ENCODE data around the gene GALNT10. TPM values are rescaled to one million over a fixed set of nuclear protein-coding genes. Genes with fewer than 3 reads are reported as not detected.

The GALNT10 gene
- total and polyA plus RNA-seq, 9 of the 15 experiments (the other 6 are each of a cell fraction or from before 2014, with no cell fraction given), result 4.6 to 37.1 (median 13.3) TPM

DNA sequence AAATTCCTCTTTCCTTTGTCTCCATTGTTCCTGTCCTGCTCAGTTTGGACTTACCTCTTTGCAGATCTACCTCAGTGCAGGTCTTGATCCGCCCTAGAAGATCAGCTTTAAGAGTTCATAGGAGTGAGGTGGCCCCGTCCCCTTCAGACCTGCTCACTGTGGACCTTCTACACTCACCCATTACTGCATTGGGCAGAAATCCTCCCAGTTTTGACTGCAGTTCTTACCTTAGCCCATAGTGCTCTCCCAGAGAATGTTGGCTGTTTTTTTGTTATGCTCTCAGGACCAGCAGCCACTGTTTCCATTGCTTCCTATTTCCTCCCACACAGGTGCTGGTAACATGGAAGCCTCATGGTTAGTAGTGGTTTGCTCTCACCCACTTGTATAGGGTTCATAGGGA, 63.3 kb downstream of the GALNT10 start:
- ChIA-PET POLR2A (no interaction called here), CTCF (ENCODE audit: low intra/inter-chr PET ratio) (no interaction called here)
- H3K36me3 ChIP-seq (ENCODE audit: control insufficient read depth, insufficient read depth, low read length), result no peaks in the 10 kb centered on the region
- H3K4me3 ChIP-seq, result no peak overlapping the region
- no TSS peak for BruUV-seq (replicated peaks)
- H3K79me2 ChIP-seq (ENCODE audit: control insufficient read depth, insufficient read depth, low read length), result no peaks in the 10 kb centered on the region
- H3K9ac ChIP-seq (ENCODE audit: insufficient read depth in 1 of 2, low read depth in 2 of 2, low read length in 2 of 2), result no peak overlapping the region
- no peak overlapping the region for H3K27ac ChIP-seq (ENCODE audit: extremely low read depth, low read depth, low read length)
- no peaks in the 10 kb centered on the region for H4K20me1 ChIP-seq (replicated peaks; ENCODE audit: control insufficient read depth, insufficient read depth, low read length)
- DNase-seq (ENCODE audit: extremely low read depth in 1 of 4, low spot score in 3 of 4), result no peak
- H2AFZ ChIP-seq (ENCODE audit: low read depth, low read length), result no peak overlapping the region
- H3K4me2 ChIP-seq (ENCODE audit: insufficient read depth, low read length), result no peak overlapping the region
- in situ Hi-C loops (cut with MboI), result no loop called here
- ATAC-seq, result peak; percentile 63
- no peak for TF ChIP-seq ZNF764 (CRISPR knock-in tag; IDR thresholded peaks at IDR 0.05; ENCODE audit: low read depth)
- TF ChIP-seq BACH1 (tag; IDR thresholded peaks at IDR 0.05), result no peak
- TF ChIP-seq ZNF644 (tag; IDR thresholded peaks at IDR 0.05; ENCODE audit: low read depth), result no peak
- TF ChIP-seq, protein P1, sequence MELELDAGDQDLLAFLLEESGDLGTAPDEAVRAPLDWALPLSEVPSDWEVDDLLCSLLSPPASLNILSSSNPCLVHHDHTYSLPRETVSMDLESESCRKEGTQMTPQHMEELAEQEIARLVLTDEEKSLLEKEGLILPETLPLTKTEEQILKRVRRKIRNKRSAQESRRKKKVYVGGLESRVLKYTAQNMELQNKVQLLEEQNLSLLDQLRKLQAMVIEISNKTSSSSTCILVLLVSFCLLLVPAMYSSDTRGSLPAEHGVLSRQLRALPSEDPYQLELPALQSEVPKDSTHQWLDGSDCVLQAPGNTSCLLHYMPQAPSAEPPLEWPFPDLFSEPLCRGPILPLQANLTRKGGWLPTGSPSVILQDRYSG (tag; conservative IDR thresholded peaks at IDR 0.05; ENCODE audit: low read depth), result no peak
- TF ChIP-seq SMAD2 (IDR thresholded peaks at IDR 0.05; ENCODE audit: low read depth, low read length), result no peak
- TF ChIP-seq, protein P2, sequence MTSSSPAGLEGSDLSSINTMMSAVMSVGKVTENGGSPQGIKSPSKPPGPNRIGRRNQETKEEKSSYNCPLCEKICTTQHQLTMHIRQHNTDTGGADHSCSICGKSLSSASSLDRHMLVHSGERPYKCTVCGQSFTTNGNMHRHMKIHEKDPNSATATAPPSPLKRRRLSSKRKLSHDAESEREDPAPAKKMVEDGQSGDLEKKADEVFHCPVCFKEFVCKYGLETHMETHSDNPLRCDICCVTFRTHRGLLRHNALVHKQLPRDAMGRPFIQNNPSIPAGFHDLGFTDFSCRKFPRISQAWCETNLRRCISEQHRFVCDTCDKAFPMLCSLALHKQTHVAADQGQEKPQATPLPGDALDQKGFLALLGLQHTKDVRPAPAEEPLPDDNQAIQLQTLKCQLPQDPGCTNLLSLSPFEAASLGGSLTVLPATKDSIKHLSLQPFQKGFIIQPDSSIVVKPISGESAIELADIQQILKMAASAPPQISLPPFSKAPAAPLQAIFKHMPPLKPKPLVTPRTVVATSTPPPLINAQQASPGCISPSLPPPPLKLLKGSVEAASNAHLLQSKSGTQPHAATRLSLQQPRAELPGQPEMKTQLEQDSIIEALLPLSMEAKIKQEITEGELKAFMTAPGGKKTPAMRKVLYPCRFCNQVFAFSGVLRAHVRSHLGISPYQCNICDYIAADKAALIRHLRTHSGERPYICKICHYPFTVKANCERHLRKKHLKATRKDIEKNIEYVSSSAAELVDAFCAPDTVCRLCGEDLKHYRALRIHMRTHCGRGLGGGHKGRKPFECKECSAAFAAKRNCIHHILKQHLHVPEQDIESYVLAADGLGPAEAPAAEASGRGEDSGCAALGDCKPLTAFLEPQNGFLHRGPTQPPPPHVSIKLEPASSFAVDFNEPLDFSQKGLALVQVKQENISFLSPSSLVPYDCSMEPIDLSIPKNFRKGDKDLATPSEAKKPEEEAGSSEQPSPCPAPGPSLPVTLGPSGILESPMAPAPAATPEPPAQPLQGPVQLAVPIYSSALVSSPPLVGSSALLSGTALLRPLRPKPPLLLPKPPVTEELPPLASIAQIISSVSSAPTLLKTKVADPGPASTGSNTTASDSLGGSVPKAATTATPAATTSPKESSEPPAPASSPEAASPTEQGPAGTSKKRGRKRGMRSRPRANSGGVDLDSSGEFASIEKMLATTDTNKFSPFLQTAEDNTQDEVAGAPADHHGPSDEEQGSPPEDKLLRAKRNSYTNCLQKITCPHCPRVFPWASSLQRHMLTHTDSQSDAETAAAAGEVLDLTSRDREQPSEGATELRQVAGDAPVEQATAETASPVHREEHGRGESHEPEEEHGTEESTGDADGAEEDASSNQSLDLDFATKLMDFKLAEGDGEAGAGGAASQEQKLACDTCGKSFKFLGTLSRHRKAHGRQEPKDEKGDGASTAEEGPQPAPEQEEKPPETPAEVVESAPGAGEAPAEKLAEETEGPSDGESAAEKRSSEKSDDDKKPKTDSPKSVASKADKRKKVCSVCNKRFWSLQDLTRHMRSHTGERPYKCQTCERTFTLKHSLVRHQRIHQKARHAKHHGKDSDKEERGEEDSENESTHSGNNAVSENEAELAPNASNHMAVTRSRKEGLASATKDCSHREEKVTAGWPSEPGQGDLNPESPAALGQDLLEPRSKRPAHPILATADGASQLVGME (CRISPR knock-in tag; IDR thresholded peaks at IDR 0.05), result no peak
- TF ChIP-seq TAF7 (tag; IDR thresholded peaks at IDR 0.05), result no peak
- no peak for TF ChIP-seq SMARCA4 (IDR thresholded peaks at IDR 0.05)
- TF ChIP-seq SMARCA5 (IDR thresholded peaks at IDR 0.05), result no peak
- TF ChIP-seq, protein P3, sequence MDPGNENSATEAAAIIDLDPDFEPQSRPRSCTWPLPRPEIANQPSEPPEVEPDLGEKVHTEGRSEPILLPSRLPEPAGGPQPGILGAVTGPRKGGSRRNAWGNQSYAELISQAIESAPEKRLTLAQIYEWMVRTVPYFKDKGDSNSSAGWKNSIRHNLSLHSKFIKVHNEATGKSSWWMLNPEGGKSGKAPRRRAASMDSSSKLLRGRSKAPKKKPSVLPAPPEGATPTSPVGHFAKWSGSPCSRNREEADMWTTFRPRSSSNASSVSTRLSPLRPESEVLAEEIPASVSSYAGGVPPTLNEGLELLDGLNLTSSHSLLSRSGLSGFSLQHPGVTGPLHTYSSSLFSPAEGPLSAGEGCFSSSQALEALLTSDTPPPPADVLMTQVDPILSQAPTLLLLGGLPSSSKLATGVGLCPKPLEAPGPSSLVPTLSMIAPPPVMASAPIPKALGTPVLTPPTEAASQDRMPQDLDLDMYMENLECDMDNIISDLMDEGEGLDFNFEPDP (CRISPR knock-in tag; IDR thresholded peaks at IDR 0.05), result no peak
- TF ChIP-seq ZNF133 (CRISPR knock-in tag; IDR thresholded peaks at IDR 0.05), result no peak
- TF ChIP-seq HCFC1 (IDR thresholded peaks at IDR 0.05; ENCODE audit: low read depth, low read length), result no peak
- H3K4me1 ChIP-seq (replicated peaks in 1 of 2; ENCODE audit: control insufficient read depth in 2 of 2, insufficient read depth in 2 of 2, low read length in 2 of 2), result no peaks in the 10 kb centered on the region
- WGBS (ENCODE audit: insufficient coverage, low coverage, missing lambda C conversion rate), result 88% methylated on average over 2 of the region's 2 CpGs
- no peaks in the 10 kb centered on the region for H3K9me3 ChIP-seq (replicated peaks; ENCODE audit: control insufficient read depth, insufficient read depth, low read depth, low read length)
- H3K27me3 ChIP-seq (ENCODE audit: control insufficient read depth in 2 of 2, insufficient read depth in 2 of 2, low read length in 2 of 2), result no peaks in the 10 kb centered on the region
- no peak for FAIRE-seq
- intact Hi-C loops (cut with micrococcal nuclease), result no loop called here
- H3K9me1 ChIP-seq (ENCODE audit: control insufficient read depth, insufficient read depth, low read length), result no peaks in the 10 kb centered on the region

All from K562 (cell line).